NCI-H1694 treated with DMSO at 0.1 percent for 48 hours (cell line): Measurements from ENCODE around the gene CCSER2.
A peak's percentile ranks its signal among the peaks of the same experiment; 100 is the strongest.
"Not testable (repeated sequence)": the region's sequence is repeated elsewhere in the genome, so short reads cannot be mapped to it uniquely, and the experiment has no call there.

Source experiments
- DNase-seq: peaks from one replicate; lab custom pipeline; 2025; lab: John Stamatoyannopoulos, UW

The CCSER2 gene

DNA sequence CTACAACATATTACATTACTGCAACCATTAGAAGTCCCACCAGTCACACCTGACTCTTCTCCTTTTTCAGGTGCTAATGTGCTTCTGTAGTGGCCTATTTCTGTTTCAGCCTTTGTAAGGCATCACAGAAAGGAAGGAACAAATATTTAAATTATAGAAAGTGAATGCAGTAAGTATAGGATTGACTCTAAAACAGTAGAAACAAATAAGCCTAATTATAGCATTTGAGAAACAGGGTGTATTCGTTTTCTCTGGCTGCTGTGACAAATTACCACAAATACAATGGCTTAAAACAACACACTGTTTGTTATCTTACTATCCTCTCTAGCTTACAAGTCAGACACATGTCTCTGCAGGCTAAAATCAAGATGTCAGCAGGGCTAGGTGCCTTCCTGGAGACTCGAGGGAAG lies 69.4 kb downstream of the CCSER2 start:
- DNase-seq, result no peak

DNA sequence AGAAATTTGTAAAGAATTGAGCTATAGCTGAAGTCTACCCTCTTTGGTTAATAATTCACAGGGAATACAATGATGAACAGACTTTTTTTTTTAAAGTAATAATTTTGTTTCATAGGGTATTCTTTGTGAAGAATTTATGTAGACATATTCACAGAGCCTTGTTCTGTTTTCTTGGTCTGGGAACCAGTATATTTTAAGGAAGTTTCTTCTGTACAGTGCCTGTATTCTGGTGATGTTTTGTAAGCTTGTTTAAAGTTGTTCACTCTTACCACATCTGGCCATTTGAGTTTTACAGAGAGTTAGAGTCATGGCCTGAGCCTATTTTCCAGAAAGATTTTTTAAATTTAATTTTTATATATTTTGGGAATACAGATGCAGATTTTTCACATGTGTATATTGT lies 70.3 kb downstream of the CCSER2 start:
- no peak for DNase-seq

DNA sequence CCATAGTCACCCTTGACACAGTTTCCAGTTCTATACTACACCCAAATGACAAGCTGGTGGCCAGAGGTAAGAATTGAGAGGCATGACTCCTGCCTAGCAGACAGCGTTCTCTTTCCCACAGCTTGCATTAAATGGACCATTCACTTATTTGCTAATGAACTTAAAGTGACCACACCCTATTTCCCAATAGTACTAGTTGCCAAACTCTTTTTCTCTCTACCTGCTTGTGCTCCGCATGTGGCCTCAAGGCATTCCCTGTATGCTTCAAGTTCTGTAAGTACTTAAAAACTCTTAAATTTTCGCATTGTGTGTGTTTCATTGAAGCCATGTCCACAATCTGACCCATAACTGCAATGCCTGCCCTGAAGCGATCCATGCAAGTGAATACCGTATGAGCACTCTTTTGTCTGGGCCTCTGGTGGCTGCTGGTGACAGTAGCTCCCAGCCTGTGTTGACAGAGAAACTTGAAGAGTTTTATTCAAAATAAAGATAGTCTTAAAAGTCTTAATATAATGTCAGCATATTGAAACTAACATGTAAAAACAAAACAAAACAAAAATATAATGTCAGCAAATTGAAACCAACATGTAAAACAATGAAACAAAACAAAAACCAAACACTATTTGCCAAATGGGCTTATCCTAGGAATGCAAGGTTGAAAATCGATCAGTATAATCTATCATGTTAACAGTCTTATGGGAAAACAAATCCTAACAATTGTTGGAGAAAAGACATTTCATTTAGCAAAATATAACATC lies 73.6 kb downstream of the CCSER2 start:
- no peak for DNase-seq

DNA sequence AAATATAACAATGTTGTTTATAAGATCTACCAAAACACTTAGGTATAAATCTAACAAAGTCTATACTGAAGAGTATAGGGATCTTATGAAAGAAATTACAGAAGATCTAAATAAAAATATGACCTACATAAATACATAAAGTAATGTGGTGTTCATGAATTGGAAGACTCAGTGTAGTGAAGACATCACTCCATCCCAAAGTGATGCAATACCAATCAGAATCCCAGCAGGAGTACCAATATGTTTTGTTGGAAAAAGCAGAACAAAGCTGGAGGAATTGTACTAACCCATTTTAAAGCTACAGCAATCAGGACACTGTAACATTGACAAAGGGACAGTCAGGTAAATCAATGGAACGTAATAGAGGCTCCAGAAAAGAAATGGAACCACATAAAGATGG lies 76.4 kb downstream of the CCSER2 start:
- DNase-seq, result no peak

DNA sequence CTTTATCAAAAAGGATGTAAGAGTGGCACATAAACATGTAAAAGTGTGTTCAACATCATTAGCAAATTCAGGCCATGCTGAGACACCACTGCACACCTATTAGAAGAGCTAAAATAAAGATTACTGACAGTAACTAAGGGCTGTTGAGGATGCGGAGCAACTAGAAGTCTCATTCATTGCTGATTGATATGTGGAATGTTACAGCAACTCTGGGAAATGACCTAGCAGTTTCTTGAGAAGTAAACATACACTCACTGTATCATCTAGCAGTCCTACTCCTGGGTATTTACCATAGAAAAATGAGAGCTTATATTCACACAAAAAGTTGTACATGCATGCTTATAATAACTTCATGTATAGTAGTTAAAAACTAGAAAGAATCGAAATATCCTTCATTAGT lies 77.3 kb downstream of the CCSER2 start:
- no peak for DNase-seq

DNA sequence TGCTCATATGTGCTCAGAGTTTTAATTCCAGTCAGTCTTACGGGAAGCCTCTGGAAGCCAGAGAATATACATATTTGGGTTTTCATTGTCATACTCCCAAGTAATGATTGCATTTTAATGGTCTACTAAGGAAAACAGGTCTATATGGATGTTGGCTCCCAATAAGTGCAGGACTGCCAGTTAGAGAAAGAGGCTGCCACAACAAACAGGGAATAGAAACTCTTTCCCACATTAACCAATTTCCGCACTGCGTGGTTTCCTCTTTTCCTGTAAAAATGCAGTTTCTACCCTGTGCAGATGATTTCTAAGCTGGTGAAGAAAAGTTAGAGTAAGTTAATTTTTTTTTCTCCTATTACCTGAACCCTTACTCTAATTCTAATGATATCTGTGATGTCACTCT lies 78.2 kb downstream of the CCSER2 start:
- no peak for DNase-seq

DNA sequence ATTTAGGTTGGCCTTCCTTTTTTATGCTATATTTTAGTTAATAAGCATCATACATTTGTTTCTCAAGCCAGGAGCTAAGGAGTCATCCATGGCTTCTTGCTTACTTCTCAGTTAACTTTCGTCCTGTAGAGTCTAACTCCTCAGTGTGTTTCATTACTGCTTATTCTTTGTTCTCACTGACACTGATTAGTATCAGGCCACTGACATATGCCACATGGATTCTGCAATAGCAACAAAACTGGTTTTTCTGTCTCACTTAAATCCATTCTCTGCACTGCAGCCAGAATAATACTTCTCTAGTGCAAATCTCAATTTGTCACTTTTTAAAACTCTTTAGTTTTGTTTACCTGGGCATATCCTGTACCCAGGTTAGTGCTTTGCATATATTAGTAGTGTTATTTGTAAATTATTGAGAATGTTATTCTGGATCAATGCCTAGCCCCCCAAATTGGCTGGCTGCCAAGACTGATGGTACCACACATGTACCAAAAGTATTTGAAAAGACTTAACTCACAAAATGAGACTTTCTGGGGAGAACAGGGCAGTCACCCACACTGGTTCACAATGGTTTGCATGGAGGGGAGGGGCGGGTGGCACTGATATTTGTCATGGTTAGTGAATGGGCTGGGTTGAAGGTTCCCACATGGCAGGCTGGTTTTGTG lies 79.1 kb downstream of the CCSER2 start:
- peak; percentile 1 for DNase-seq

DNA sequence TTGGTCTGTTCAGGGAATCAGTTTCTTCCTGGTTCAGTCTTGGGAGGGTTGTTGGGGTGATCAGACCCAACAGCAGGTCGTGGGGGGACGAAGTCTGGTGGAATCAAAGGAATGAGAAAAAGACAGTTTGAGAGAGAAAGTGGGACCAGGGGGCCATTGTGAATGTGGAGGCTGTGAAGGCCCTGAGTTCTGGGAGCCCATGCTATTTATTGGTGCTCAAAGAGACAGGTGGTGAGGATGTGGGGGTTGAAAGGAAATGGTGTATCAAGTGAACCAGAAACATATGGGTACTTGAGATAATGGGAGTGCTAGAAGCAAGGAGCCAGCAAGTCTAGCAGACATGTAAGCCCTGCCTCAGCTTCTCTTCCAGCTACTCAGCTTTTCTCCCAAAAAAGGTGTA lies 84.1 kb downstream of the CCSER2 start:
- DNase-seq, result no peak

DNA sequence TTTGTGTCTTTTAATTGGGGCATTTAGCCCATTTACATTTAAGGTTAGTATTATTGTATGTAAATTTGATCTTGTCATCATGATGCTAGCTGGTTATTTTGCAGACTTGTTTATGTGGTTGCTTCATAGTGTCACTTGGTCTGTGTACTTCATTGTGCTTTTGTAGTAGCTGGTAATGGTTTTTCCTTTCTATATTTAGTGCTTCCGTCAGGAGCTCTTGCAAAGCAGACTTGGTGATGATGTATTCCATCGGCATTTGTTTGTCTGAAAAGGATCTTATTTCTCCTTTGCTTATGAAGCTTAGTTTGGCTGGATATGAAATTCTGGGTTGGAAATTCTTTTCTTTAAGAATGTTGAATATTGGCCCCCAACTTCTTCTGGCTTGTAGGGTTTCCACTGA lies 85.7 kb downstream of the CCSER2 start:
- DNase-seq, result not testable (repeated sequence)

DNA sequence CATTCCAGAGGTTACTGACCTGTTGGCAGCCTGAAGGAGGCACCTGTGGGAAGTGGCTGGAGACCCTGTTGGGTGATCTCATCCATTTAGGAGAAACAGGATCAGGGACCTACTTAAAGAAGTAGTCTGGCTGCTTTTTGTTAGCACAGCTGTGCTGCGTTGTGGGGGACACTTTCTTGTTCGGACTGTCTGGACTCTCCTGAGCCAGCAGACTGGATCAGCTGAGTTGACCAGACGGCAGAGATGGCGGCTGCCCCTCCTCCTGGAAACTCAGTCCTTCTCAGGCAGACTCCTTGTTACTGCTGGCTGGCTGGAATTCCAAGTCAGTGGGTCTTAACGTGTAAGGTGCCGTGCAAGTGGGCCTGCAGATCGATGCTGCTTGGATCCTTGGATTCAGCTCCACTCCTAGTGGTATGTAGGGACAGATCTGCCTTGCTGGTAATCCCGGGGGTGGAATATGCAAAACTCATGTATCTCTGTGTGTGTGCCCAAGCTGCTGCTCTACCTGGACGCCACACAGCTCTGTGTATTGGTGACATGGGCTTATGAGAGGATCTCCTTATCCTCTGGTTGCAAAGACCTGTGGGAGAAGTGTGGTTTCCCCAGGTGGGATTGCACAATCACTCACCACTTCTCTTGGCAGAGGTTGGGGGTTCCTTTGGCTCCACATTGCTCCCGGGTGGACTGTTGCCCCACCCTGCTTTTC lies 87.3 kb downstream of the CCSER2 start:
- DNase-seq, result no peak

DNA sequence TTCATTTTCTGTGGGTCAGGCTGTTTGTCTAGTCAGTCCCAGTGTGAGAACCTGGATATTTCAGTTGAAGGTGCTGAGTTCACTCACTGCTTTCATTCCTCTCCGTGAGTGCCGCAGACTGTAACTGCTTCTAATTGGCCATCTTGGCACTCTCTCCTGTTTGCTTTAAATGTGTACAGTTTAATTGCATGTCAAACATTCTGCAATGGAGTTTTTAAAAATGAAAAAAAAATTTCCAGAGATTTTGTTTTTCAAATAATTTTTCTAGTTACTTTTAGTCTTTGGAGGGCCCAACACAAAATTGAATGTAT lies 87.8 kb downstream of the CCSER2 start:
- DNase-seq, result no peak

DNA sequence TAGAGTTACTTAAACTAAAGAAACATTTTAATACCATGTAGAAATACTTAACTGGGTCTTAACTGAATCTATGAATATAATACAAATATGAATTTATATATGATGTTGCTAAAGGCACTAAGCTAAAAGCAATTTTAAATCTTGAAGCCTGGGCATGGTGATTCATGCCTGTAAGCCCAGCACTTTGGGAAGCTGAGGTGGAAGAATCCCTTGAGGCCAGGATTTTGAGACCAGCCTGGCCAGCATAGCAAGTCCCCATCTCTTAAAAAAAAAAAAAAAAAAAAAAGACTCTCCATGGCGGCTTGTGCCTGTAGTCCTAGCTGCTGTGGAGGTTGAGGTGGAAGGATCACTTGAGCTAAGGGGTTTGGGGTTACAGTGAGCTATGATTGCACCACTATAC lies 95.3 kb downstream of the CCSER2 start:
- no peak for DNase-seq

DNA sequence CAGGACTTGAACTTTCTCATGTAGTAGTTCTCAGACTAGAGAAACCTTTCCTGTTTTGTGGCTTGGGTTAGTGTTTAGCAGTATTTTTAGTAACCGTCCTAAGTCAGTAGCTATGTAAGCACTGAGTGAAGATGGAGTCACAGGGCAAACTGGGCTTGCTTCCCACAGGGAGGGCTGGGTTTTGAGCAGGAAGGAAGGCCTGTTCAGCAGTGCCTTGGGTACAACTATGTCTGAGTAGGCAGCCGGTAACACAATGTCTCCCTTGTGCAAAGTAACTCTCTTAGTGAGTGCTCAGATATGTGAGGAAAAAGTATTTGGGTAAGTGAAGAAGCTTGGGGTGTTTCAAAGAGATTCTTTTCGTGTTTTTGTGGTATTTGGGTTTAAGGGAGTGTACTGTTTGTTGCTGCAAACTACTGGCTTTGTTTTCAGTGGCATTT lies 96.4 kb downstream of the CCSER2 start:
- no peak for DNase-seq

DNA sequence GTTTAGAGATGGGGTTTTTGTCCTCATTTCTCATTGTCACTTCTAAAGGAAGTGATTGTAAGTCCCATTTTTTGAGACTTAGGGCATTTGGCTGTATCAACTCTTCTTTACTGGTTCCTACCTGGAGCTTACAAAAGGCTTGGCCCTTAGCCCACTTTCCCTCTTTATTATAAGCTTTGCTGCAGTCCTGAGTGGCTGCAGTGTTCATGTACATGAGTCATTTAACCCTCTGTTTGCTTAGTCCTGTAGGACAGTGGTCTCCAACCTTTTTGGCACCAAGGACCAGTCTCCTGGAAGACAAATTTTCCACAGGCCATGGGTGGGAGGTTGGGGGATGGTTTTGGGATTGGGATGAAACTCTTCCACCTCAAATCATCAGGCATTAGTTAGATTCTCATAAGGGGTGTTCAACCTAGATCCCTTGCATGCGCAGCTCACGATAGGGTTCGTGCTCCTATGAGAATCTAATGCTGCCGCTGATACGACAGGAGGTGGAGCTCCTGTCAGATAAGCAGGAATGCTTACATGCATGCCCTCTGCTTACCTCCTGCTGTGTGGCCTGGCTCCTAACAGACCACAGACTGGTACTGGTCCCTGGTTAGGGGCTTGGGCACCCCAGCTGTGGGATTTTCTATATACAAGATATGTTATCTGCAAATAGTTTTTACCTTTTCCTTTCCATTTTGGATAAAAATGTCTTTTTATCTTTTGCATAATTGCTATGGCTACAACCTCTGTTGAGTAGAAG lies 99.7 kb downstream of the CCSER2 start:
- DNase-seq, result no peak

DNA sequence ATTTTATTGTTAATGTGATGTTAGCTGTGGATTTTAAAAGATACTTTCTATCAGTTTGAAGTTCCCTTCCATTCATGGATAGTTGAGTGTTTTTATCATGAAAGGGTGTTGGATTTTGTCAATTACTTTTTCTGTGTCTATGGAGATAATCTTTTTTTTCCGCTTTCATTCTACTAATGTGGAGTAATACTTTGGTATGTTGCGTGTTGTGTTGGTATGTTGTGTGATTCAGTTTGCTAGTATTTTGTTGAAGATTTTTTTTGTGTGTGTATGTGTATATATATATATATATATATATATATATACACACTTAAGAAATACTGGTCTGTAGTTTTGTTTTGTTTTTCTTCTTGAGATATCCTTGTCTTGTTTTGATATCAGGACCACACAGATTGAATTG lies 100.3 kb downstream of the CCSER2 start:
- no peak for DNase-seq

DNA sequence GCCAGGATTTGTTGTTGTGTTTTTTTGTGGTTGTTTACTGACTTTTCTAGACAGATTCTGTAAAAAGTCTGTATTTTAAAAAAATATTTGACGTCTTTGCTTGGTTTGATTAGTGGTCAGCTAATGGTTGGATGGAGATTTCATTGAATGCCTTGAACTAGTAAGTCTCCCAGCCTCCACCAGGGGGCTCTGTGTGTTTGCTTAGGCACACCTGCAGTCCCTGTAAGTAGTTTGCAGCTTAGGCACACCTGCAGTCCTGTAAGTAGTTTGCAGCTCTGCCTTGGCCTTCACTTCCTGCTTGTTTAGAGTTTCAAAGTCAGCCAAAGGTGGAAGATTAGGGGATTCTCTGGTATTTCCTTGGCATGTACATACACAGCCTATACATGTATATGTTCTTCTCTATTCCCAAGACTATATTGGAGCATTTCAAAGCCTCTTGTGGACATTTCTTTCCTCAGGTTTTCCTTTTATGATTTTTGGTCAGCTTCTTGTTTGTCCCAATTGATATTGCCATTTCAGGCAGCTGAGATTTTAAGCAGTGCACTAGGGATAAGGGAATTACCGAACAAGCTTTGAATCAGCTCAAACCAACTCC lies 101.6 kb downstream of the CCSER2 start:
- no peak for DNase-seq

DNA sequence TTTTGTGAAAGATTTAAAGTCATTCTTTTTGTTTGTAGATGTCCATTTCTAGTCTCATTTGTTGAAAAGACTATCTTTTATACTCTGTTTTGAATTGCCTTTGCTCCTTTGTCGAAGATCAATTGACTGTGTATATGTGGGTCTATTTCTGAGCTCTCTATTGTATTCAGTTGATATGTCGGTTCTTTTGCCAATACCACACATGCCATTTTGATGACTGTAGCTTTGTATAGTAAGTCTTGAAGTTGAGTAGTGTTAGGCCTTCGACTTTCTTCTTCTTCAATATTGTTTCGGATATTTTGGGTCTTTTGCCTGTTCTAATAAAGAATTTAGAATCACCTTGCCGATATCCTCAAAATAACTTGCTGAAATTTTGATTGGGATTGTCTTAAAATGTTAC lies 104.5 kb downstream of the CCSER2 start:
- DNase-seq, result no peak

DNA sequence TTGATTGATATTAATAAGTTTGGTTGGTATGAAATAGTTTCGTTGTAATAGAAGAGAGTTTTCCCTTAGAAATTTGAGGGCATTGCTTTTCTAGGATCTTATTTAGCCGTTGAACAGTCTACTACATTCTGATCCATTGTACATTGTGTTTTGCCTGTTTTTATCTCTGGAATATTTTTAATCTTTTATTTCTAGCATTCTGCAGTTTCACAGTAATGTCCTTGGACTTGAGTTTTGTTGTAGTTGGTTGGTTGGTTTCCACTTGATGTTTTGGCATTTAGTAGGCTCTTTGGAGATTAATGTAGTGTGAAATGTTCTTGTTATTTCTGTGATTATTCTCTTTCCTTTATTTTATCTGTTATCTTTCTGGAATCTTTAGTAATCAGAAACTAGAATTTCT lies 112.4 kb downstream of the CCSER2 start:
- no peak for DNase-seq

DNA sequence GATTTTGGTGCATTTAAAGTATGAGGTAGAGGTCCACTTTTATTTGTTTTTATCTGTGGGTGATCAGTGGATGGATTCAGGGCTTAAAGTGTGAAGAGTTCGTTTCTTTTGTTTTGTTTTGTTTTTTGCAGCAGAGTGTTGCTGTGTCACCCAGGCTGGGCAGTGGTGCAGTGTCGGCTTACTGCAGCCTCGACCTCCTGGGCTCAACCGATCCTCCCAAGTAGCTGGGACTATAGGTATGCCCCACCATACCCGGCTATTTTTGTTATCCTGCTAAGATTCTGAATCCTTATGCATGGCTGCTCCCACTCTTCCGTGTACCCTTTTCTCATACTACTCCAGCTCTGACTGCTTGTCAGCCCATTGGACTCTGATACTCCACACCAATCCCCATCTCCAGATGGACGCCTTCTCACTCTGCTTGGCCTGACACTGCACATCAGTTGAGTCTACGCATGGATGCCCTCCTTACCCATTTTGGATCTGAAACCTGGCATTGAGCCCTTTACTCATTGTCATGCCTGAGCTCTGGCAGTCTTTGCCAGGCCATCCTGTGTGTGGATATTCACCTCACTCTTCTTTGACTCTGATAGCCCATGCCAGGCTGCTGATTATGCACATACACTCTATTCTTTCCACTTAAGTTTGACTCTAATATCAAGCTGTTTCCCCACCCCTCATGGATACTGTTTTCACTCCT lies 119.5 kb downstream of the CCSER2 start:
- DNase-seq, result peak; percentile 92

DNA sequence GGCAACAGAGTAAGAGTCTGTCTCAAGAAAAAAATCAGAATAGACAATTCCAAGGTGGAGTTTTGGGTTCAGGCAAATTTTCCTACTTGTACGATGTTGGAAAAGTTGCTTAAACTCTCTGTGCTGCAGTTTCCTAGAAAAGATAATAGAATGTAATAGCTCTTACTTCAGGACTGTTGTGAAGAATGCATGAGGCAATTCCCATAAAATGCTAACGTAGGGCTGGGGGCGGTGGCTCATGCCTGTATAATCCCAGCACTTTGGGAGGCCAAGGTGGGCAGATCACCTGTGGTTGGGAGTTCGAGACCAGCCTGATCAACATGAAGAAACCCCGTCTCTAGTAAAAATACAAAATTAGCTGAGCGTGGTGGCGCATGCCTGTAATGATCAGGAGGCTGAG lies 121.0 kb downstream of the CCSER2 start:
- DNase-seq, result not testable (repeated sequence)

DNA sequence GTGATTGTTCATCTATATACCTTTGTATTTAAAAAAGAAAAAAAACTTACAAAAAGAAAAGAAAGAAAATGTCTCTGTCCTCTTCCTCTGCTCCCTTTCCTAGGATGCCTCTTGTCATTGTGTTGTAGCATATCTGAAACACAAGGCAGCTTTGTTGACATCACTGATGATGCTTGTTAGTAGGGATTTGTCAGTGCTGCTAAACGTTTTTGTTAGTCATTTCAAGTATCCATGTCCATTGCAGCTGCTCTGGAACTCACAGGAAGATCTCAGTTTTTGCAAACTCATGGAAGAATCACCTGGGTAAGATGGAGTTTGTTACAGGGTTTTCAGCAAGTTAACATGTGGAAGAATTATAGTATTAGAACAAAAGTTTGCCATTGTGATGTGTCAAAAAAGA lies 123.6 kb downstream of the CCSER2 start:
- no peak for DNase-seq

DNA sequence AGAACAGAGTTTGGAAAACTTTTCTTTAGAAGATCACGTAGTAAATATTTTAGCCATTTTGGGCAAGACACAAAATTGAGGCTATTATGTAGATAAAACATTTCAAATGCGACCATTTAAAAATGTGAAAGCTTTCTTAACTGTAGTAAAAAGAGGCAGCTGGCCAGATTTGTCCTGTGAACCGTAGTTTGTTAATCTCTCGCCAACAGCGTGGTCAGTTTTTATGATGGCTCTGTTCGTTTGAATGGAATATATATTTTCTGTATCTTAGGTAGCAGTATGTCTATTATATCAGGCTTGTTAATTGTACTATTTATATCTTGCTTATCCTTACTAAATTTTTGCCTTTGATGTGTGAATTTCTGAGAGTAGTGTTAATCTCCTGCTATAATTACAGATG lies 124.9 kb downstream of the CCSER2 start:
- no peak for DNase-seq
